Measurements from ENCODE around the gene CABYR. TPM values are rescaled to one million over a fixed set of nuclear protein-coding genes. Genes with fewer than 3 reads are reported as not detected.

The CABYR gene
- total RNA-seq, 1 experiment from 2014 or later, result 0.52 TPM

DNA sequence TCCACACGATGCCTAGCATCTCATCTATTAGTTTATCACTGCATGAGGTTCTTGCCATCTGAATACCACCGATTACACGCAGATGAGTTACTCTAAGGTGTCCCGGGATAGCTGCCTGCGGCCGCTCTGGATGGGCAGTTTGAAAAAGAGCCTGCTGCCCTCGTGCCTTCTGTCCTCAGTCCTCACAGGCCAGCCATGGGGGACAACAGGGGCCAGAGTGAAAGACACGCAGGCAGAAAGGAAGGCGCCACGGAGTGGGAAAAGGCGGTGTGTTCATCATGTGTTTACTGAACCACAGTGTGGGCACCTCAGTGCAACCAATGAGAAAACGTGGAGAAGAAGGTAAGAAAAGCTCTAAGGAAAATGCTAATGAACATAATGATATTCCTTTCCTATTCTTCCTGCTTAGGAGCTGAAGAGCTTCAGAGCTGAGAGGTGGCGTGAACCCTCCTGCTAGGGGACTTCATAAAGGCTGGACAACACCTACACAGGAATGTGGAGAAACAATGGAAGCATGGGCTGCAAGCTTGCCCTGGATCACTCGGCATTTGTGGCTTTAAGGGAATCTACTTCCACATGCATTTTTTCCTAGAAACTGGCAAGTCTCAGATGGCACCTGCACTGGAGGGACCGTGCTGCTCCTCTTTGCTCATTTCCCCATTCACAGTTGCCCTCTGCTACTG, 50.9 kb downstream of the CABYR start:
- DNase-seq (ENCODE audit: low spot score), result no peak

DNA sequence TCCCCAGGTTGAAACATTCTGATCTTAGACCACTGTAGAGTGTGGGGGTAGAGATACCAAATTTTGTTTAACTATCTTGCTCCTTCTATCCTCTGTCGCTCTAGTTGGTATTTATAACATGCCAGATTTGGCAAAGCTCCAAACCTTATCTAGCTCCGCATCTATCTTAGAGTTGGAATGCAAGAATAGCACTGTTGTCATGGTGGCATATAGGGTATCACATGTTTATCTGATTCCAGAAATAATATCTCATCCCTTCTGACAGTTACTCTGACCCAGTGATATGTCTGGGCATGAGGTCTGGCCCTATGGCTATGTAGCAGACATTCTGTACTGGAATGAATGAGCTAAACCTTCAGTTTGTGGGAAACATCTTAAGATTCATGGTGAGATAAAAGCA, 51.7 kb downstream of the CABYR start:
- DNase-seq (ENCODE audit: low spot score), result no peak

- DNase-seq (ENCODE audit: low spot score), result no peak
Observed at GRCh38 chr18:24195296-24196053, 56.6 kb downstream of the CABYR start.

DNA sequence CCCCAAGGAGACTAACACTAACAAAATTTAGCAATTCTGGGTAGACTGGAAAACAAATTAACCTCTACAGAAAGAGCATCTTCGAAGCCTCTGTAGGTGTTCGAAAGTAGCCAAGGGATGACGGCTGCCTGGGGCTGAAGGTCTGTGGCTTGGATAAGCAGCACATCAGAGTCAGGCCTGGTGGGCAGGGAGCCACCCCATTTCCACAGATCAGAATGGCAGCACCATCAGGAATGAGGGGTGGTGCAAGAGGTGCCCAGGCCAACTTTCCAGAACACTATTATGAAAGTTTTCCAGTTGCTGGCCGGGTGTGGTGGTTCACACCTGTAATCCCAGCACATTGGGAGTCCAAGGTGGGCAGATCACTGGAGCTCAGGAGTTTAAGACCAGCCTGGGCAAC, 57.9 kb downstream of the CABYR start:
- DNase-seq (ENCODE audit: low spot score), result no peak

DNA sequence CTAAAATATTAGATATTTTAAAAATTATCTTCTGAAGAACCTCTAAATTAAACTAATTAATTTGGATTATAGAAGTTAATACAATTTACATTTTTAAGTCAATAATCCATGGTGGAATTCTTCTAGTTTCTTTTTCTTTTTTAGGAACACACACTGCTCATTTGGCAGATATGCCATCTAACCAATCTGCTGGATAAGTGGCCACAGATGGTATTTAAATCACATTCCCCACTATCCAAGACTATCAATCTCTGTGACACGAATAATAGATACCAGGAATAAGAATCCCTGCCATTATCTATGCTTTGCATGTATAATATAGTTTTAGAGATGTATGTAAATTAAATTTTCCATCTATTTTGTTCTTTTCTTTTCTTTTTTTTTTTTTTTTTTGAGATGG, 58.5 kb downstream of the CABYR start:
- no peak for DNase-seq (ENCODE audit: low spot score)

DNA sequence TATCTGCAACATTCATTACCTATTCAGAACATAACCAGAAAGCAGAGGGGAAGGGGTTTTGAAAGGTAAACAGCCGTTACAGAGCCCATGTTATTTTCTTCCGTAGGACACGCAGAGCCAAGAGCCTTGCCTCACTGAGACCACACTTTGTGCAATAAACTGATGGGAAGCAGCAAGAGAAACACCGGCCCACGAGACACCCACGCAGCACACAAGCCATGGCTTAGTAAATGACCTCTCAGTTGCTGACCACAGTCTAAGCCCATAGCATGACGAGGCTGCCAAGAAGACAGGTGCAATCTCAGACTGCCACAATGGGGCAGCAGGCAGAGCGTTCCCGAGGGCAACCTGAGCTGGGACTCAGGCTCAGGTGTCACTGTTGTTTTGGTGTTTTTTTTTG, 59.6 kb downstream of the CABYR start:
- no peak for DNase-seq (ENCODE audit: low spot score)

DNA sequence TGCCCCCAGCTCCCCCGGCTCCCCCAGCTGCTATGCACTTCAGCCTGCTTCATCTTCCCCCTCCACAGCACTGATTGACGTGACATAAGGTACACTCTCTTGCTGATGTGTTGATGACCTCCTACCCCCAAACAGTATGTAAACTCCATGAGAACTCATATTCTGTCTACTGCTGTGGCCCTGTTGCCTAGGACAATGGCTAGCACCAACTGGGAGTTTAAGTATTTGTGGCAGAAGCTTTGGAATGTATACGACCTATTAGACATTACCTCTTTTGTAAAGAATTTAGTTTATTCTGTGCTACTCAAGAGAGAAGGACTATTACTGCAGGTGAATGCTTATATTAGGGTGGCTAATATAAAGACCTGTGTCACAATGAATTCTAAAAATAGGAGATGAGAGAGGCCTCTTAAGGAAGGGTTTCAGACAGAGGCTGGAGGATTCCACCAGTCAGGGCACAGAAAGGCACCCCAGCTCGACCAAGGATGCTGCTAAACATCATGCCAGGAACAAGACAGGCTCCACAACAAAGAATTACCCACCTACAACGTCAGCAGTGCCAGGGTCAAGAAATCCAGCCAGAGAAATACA, 60.6 kb downstream of the CABYR start:
- no peak for DNase-seq (ENCODE audit: low spot score)

GRCh38 chr18:24200494-24201290, 61.8 kb downstream of the CABYR start:
- no peak for DNase-seq (ENCODE audit: low spot score)

GRCh38 chr18:24201699-24202687, 63.1 kb downstream of the CABYR start:
- DNase-seq (ENCODE audit: low spot score), result no peak

DNA sequence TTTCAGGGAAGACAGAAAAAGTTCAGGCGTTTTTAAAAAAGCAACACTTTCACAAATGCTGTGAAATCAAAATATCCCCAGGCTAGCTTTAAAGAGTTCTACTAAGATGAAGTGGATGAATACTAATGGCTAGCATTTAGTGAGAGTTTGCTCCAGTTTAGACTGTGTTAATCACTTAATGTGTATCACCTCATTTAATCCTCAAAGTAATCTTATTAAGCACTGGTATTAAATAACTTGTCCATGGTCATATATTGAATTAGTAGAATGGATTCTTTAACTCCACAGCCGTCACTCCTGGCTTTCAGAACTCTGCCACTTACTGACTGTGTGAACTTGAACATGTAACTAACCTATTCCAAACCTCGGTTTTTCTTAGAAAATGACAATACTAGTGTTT, 66.0 kb downstream of the CABYR start:
- DNase-seq (ENCODE audit: low spot score), result no peak

- DNase-seq (ENCODE audit: low spot score), result no peak
Observed at GRCh38 chr18:24208270-24209035, 69.6 kb downstream of the CABYR start.

- DNase-seq (ENCODE audit: low spot score), result no peak
Observed at GRCh38 chr18:24209558-24209957, 70.7 kb downstream of the CABYR start.

Other genes with a start within 250 kb of the CABYR start
- 20.8 and 21.3 TPM in 2 replicates for gene TTC39C, start 124.3 kb upstream of the CABYR start, total RNA-seq (2014; rRNA removed; shearing (Covaris generic))

All from H4 (cell line).